Endothelial cell of umbilical vein (primary cell): Measurements from ENCODE around the gene LRRC39.

ENCODE experiments used
- EZH2 ChIP-seq: IDR thresholded peaks from 2 replicates; pipeline ENCODE4 v1.6.1; 2012; ENCODE audit warnings: borderline replicate concordance, low read depth, mild to moderate bottlenecking, moderate library complexity, low read length, inconsistent platforms; ENCODE audit not compliant: severe bottlenecking
- FOS ChIP-seq: IDR thresholded peaks from 2 replicates; pipeline ENCODE4 v1.6.1; 2011; ENCODE audit warnings: mild to moderate bottlenecking, low read length, moderate library complexity, borderline replicate concordance; ENCODE audit not compliant: insufficient read depth
- GATA2 ChIP-seq: IDR thresholded peaks from 2 replicates; pipeline ENCODE4 v1.7.0; 2011; ENCODE audit warnings: low read depth, mild to moderate bottlenecking, moderate library complexity, mixed read lengths, low read length; ENCODE audit not compliant: insufficient read length, insufficient read depth
- JUN ChIP-seq: IDR thresholded peaks from 2 replicates; pipeline ENCODE4 v1.6.1; 2011; ENCODE audit warnings: borderline replicate concordance, low read depth; ENCODE audit not compliant: insufficient read length, insufficient read depth
- MAX ChIP-seq: IDR thresholded peaks from 2 replicates; pipeline ENCODE4 v1.6.1; 2011; ENCODE audit not compliant: insufficient read depth, insufficient read length
- MYC ChIP-seq: IDR thresholded peaks from one replicate; pipeline ENCODE4 v1.6.1; 2011; ENCODE audit warnings: mild to moderate bottlenecking, low read depth, low read length
- POLR2A ChIP-seq: IDR thresholded peaks from 2 replicates; pipeline ENCODE4 v1.6.1; 2012; ENCODE audit warnings: low read depth, mild to moderate bottlenecking, control low read depth, low read length
- POLR2AphosphoS5 ChIP-seq: IDR thresholded peaks from 2 replicates; pipeline ENCODE4 v1.6.1; 2012; ENCODE audit warnings: low read depth, mild to moderate bottlenecking, control low read depth, low read length, moderate library complexity; ENCODE audit not compliant: insufficient read depth
- TF ChIP-seq, protein P1 (sequence below), 2 donors: IDR thresholded peaks; 1 replicate in 1 of 2; 2 replicates in 1 of 2; pipeline ENCODE4 v1.5.1; 2011; ENCODE audit warnings: low read length in 2 of 2, mild to moderate bottlenecking in 2 of 2, moderate library complexity in 2 of 2, control low read depth in 1 of 2, inconsistent platforms in 1 of 2, low read depth in 1 of 2; ENCODE audit not compliant: insufficient read depth in 1 of 2; ENCODE audit errors: extremely low read depth in 1 of 2

- no peak for TF ChIP-seq POLR2AphosphoS5
- TF ChIP-seq, protein P1, sequence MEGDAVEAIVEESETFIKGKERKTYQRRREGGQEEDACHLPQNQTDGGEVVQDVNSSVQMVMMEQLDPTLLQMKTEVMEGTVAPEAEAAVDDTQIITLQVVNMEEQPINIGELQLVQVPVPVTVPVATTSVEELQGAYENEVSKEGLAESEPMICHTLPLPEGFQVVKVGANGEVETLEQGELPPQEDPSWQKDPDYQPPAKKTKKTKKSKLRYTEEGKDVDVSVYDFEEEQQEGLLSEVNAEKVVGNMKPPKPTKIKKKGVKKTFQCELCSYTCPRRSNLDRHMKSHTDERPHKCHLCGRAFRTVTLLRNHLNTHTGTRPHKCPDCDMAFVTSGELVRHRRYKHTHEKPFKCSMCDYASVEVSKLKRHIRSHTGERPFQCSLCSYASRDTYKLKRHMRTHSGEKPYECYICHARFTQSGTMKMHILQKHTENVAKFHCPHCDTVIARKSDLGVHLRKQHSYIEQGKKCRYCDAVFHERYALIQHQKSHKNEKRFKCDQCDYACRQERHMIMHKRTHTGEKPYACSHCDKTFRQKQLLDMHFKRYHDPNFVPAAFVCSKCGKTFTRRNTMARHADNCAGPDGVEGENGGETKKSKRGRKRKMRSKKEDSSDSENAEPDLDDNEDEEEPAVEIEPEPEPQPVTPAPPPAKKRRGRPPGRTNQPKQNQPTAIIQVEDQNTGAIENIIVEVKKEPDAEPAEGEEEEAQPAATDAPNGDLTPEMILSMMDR (IDR thresholded peaks at IDR 0.05; ENCODE audit: extremely low read depth in 1 of 2, insufficient read depth in 1 of 2, low read depth in 1 of 2, low read length in 2 of 2): no peak
- TF ChIP-seq MAX: no peak
- TF ChIP-seq EZH2: no peak
- no peak for TF ChIP-seq POLR2A
- no peak for TF ChIP-seq JUN
- TF ChIP-seq MYC: no peak
- no peak for TF ChIP-seq GATA2
- TF ChIP-seq FOS: no peak
Measured at GRCh38 chr1:100178091-100178490, at the start of gene LRRC39.
